ENCODE results near the gene CALHM3.

Gene CALHM3

GRCh38 chr10:103481974-103482531 lies 3.0 kb upstream of the CALHM3 start:
- peak; percentile 34 for DNase-seq (ENCODE audit: low read depth)
- peak; percentile 58 for TF ChIP-seq CTCF (IDR thresholded peaks at IDR 0.05; ENCODE audit: control insufficient read depth, extremely low read depth, insufficient read depth)
- H3K4me3 ChIP-seq (ENCODE audit: low read depth, low read length), result no peak overlapping the region

DNA sequence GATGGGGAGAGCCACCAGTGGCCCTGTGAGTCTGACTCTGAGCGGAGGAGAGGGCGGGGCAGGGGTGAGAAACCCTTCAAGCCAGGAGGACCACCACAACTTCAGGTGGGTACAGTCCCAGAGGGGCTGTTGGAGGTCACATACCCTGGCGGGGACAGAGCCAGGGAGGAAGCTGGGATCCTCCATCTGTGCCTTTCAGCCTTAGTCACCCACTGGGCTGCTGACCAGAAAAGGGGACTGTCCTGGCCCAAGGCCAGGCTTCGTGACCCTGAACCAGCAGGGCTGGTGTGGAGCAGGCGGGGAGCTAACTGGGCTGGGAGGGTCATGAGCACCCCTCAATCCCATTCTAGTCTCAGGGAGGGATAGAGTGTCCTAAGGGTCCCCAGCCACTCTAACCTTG lies 1.5 kb upstream of the CALHM3 start:
- DNase-seq (ENCODE audit: low read depth), result no peak
- no peak overlapping the region for H3K4me3 ChIP-seq (ENCODE audit: low read depth, low read length)
- no peak for TF ChIP-seq CTCF (IDR thresholded peaks at IDR 0.05; ENCODE audit: control insufficient read depth, extremely low read depth, insufficient read depth)

GRCh38 chr10:103478671-103479070 lies 369 bp downstream of the CALHM3 start:
- DNase-seq (ENCODE audit: low read depth), result no peak
- no peak for TF ChIP-seq CTCF (IDR thresholded peaks at IDR 0.05; ENCODE audit: control insufficient read depth, extremely low read depth, insufficient read depth)

GRCh38 chr10:103476046-103476768 lies 2.8 kb downstream of the CALHM3 start:
- DNase-seq (ENCODE audit: low read depth), result no peak
- no peak for TF ChIP-seq CTCF (IDR thresholded peaks at IDR 0.05; ENCODE audit: control insufficient read depth, extremely low read depth, insufficient read depth)
- H3K4me3 ChIP-seq (ENCODE audit: low read depth, low read length), result no peak overlapping the region

More at GRCh38 chr10:103478671-103479070, 369 bp downstream of the CALHM3 start:
- no peak overlapping the region for H3K4me3 ChIP-seq (ENCODE audit: low read depth, low read length)

GRCh38 chr10:103475437-103475836 lies 3.6 kb downstream of the CALHM3 start:
- TF ChIP-seq CTCF (IDR thresholded peaks at IDR 0.05; ENCODE audit: control insufficient read depth, extremely low read depth, insufficient read depth), result no peak
- no peak overlapping the region for H3K4me3 ChIP-seq (ENCODE audit: low read depth, low read length)
- DNase-seq (ENCODE audit: low read depth), result no peak

GRCh38 chr10:103474077-103474476 lies 5.0 kb downstream of the CALHM3 start:
- H3K4me3 ChIP-seq (ENCODE audit: low read depth, low read length), result no peak overlapping the region
- no peak for DNase-seq (ENCODE audit: low read depth)
- TF ChIP-seq CTCF (IDR thresholded peaks at IDR 0.05; ENCODE audit: control insufficient read depth, extremely low read depth, insufficient read depth), result no peak

GRCh38 chr10:103473261-103473671 lies 5.8 kb downstream of the CALHM3 start:
- H3K4me3 ChIP-seq (ENCODE audit: low read depth, low read length), result no peak overlapping the region
- TF ChIP-seq CTCF (IDR thresholded peaks at IDR 0.05; ENCODE audit: control insufficient read depth, extremely low read depth, insufficient read depth), result no peak
- no peak for DNase-seq (ENCODE audit: low read depth)
